ENCODE data around the gene VWA2. TPM values are rescaled to one million over a fixed set of nuclear protein-coding genes. Genes with fewer than 3 reads are reported as not detected.
A peak's percentile ranks its signal among the peaks of the same experiment; 100 is the strongest.

The VWA2 gene
- total RNA-seq, 1 donor from 2014 or later = not detected

- H3K27me3 ChIP-seq (ENCODE audit: low read depth) = peaks cover 44% of the 10 kb centered on the region
- intact Hi-C loops (cut with micrococcal nuclease) = no loop called here
Observed at GRCh38 chr10:114234132-114234531, 4.9 kb upstream of the VWA2 start.

GRCh38 chr10:114239994-114240345, 916 bp downstream of the VWA2 start:
- TF ChIP-seq, protein P1, sequence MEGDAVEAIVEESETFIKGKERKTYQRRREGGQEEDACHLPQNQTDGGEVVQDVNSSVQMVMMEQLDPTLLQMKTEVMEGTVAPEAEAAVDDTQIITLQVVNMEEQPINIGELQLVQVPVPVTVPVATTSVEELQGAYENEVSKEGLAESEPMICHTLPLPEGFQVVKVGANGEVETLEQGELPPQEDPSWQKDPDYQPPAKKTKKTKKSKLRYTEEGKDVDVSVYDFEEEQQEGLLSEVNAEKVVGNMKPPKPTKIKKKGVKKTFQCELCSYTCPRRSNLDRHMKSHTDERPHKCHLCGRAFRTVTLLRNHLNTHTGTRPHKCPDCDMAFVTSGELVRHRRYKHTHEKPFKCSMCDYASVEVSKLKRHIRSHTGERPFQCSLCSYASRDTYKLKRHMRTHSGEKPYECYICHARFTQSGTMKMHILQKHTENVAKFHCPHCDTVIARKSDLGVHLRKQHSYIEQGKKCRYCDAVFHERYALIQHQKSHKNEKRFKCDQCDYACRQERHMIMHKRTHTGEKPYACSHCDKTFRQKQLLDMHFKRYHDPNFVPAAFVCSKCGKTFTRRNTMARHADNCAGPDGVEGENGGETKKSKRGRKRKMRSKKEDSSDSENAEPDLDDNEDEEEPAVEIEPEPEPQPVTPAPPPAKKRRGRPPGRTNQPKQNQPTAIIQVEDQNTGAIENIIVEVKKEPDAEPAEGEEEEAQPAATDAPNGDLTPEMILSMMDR (IDR thresholded peaks at IDR 0.05; ENCODE audit: borderline replicate concordance) = no peak
- intact Hi-C loops (cut with micrococcal nuclease) = no loop called here
- peaks cover 98% of the 10 kb centered on the region for H3K27me3 ChIP-seq (ENCODE audit: low read depth)
- H3K4me1 ChIP-seq = peaks cover 19% of the 10 kb centered on the region
- no peaks in the 10 kb centered on the region for H3K9me3 ChIP-seq (replicated peaks)
- H3K27ac ChIP-seq (replicated peaks) = no peak overlapping the region
- H3K36me3 ChIP-seq = no peaks in the 10 kb centered on the region
- DNase-seq = no peak
- peak overlapping the region; percentile 68 for H3K4me3 ChIP-seq

More at GRCh38 chr10:114234132-114234531, 4.9 kb upstream of the VWA2 start:
- TF ChIP-seq, protein P1 (IDR thresholded peaks at IDR 0.05; ENCODE audit: borderline replicate concordance) = no peak
- peaks cover 15% of the 10 kb centered on the region for H3K4me1 ChIP-seq
- H3K4me3 ChIP-seq = no peak overlapping the region
- H3K9me3 ChIP-seq (replicated peaks) = no peaks in the 10 kb centered on the region
- no peak for DNase-seq
- H3K27ac ChIP-seq (replicated peaks) = no peak overlapping the region
- no peaks in the 10 kb centered on the region for H3K36me3 ChIP-seq

GRCh38 chr10:114242235-114242634, 3.2 kb downstream of the VWA2 start:
- Histone ChIP-seq H3K4me3 (no peak overlapping the region), H3K36me3 (no peaks in the 10 kb centered on the region), H3K27me3 (ENCODE audit: low read depth) (peaks cover 79% of the 10 kb centered on the region), H3K4me1 (peaks cover 17% of the 10 kb centered on the region), H3K27ac (replicated peaks) (no peak overlapping the region), H3K9me3 (replicated peaks) (no peaks in the 10 kb centered on the region)
- intact Hi-C loops (cut with micrococcal nuclease) = no loop called here
- DNase-seq = no peak
- TF ChIP-seq, protein P1 (IDR thresholded peaks at IDR 0.05; ENCODE audit: borderline replicate concordance) = no peak

DNA sequence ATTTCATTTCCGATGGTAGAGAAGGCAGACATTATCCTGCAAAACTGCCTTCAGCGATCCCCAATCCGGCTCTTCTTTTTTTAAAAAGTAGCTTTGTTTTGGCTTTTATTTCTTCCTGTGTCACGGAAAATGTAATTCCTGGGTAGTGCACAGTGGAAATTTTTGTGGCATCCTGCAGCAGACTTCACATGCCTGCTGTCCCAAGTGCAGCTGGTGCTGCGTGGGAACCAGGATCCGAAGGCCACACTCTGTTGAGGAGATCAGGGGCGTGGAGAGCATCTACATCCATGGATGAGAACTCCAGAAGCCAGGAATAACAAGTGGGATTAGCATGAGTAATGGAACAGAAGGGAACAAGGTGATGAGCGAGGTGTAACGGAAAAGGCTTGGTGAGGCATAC, 4.6 kb downstream of the VWA2 start:
- Histone ChIP-seq H3K4me1 (peaks cover 16% of the 10 kb centered on the region), H3K36me3 (no peaks in the 10 kb centered on the region), H3K9me3 (replicated peaks) (no peaks in the 10 kb centered on the region), H3K27ac (replicated peaks) (no peak overlapping the region), H3K4me3 (no peak overlapping the region), H3K27me3 (ENCODE audit: low read depth) (peaks cover 65% of the 10 kb centered on the region)
- TF ChIP-seq, protein P1 (IDR thresholded peaks at IDR 0.05; ENCODE audit: borderline replicate concordance) = no peak
- intact Hi-C loops (cut with micrococcal nuclease) = no loop called here
- no peak for DNase-seq

- Histone ChIP-seq H3K9me3 (replicated peaks) (no peaks in the 10 kb centered on the region), H3K4me3 (no peak overlapping the region), H3K4me1 (peaks cover 11% of the 10 kb centered on the region), H3K36me3 (no peaks in the 10 kb centered on the region), H3K27me3 (ENCODE audit: low read depth) (peaks cover 60% of the 10 kb centered on the region), H3K27ac (replicated peaks) (no peak overlapping the region)
- TF ChIP-seq, protein P1 (IDR thresholded peaks at IDR 0.05; ENCODE audit: borderline replicate concordance) = no peak
- DNase-seq = no peak
- intact Hi-C loops (cut with micrococcal nuclease) = no loop called here
Observed at GRCh38 chr10:114244126-114244525, 5.1 kb downstream of the VWA2 start.

Measured in left ventricle myocardium inferior (tissue), 1 donor.